SKM-1 treated with dmso at 0.1 percent for 144 hours (cell line): ENCODE measurements around the gene NFIL3.

ENCODE experiments used
- DNase-seq: peaks from one replicate; lab custom pipeline; 2025; ENCODE audit not compliant: unreplicated experiment; lab: John Stamatoyannopoulos, UW

NFIL3 gene

GRCh38 chr9:91360551-91361290 is 62.9 kb downstream of the NFIL3 start:
- no peak for DNase-seq

GRCh38 chr9:91359734-91360470 is 63.7 kb downstream of the NFIL3 start:
- DNase-seq: no peak

GRCh38 chr9:91359083-91359482 is 64.5 kb downstream of the NFIL3 start:
- DNase-seq: no peak
